ENCODE results near the gene MEPCE.

MEPCE gene

DNA sequence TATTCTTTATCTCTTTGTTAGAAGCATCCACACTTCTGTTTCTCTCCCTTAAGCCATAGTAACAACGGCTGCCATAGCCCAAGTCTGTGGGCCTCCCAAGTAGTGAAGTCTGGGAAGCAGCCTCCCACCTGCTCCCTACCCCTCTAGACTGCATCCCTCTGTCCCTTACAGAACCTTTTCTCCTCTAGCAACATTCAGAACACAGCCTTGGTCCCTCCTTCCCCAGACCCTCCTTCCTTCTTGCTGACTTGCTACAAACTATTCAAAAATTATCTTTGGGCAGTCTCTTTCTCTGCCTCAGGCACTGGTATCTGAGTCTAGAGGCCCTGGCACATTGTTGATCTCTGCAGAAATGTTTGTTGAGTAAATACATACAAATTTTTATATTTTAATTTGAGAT is 51.8 kb downstream of the MEPCE start:
- no peak for DNase-seq

DNA sequence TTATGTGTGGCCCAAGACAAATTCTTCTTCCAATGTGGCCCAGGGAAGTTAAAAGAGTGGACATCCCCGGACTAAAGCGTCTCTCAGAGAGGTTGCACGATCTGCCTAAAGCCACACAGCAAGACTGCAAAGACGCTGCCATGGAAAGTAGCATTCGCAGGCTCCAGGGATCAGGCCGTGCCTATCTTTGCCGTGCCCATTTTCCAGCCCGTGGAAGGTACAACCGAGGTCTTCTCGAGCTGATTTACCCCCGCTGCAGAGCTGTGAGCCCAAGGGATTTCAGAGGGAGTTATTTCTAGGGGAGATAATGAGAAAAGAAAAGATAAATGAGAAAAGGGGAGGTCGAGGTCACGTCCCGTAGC is 53.1 kb downstream of the MEPCE start:
- no peak for DNase-seq

DNA sequence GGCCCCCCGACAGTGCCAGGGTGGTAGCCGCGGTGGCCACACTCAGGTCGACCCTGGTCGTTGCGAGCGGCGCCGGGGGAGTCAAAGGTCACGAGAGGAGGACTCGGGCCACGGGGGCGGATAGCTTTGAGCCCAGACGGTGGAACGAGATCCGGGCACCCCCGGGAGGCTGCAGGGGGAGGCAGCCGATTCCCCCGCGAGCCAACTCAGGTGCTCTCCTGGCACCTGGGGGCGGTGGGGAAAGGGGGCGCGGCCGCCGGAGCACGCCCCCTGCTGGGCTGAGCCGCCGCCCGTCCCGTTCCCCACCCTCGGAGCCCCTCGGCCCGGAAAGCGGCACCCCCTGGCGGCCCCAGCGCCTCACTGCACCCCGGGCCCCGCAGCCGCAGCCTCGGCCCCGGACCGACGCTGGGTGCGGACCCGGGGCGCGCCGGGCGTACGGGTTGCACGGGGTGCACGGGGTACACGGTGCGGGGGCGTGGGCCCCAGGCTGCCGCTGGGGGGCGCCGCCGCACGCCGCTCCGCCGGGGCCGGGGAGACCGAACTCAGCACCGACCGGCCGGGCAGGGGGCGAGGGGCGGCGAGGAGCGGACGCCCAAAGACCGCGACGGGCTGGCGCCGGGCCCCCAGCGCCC is 53.6 kb downstream of the MEPCE start:
- DNase-seq, result peak in 46 of 56 donors; percentile 29 to 80 (median 60)

Measured in nucleus accumbens (tissue), 56 donors.